Measurements from ENCODE around the gene MFSD2A.
"Not testable (repeated sequence)": the region's sequence is repeated elsewhere in the genome, so short reads cannot be mapped to it uniquely, and the experiment has no call there.

MFSD2A gene

DNA sequence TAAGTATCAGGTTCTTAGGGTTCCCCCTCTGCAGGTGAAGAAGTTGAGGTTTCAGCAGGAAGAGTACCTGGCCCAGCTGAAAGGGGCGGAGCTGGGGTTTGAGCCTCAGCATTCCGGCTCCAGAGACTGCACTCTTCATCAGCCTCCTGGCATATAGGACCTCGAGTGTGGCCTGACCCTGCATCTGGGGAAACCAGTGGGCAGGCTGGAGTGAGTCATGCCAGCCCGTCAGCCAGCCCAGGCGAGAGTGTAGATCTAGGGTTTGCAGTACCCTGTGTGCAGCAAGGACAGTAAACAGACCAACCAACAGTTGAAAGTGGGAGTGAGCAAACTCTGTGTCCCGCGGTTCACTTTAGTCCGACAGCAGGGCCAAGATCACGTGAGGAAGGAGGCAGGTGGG is 14.1 kb downstream of the MFSD2A start:
- no peak for DNase-seq (ENCODE audit: low spot score)

DNA sequence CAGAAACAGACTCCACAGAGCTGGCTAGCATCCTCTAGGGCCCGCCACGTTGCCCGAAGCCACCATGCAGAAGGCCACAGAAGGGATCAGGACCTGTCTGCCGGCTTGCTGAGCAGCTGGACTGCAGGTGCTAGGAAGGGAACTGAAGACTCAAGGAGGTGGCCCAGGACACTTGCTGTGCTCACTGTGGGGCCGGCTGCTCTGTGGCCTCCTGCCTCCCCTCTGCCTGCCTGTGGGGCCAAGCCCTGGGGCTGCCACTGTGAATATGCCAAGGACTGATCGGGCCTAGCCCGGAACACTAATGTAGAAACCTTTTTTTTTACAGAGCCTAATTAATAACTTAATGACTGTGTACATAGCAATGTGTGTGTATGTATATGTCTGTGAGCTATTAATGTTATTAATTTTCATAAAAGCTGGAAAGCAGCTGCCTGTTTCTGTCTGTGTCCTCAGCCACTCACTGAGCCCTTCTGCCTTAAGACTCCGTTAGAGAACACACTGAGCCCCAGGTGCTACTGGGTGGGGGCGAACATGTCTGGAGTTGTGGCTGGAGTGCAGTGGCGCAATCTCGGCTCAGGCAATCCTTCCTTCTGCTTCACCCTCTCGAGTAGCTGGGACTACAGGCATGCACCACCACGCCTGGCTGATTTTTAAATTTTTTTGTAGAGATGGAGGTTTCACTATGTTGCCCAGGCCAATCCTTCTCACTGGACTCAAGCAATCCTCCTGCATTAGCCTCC is 14.8 kb downstream of the MFSD2A start:
- no peak for DNase-seq (ENCODE audit: low spot score)

DNA sequence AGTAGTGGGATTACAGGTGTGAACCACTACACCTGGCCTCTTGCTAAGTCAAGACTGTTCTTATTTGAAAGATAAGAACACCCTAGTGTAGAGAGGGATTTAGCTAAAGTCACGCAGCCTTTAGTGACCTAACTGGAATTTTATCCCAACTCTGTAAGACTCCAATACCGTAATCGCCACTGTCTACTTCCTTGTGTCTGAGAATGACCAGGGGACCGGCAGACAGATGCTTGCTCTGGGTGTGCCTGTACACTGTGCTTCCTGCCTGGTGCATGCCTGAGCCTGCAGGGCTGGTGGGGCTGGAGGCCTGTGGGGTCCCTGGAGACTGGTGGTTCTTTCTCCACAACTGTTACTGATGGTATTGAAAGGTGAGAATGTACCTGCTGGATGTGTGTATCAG is 15.3 kb downstream of the MFSD2A start:
- no peak for DNase-seq (ENCODE audit: low spot score)

DNA sequence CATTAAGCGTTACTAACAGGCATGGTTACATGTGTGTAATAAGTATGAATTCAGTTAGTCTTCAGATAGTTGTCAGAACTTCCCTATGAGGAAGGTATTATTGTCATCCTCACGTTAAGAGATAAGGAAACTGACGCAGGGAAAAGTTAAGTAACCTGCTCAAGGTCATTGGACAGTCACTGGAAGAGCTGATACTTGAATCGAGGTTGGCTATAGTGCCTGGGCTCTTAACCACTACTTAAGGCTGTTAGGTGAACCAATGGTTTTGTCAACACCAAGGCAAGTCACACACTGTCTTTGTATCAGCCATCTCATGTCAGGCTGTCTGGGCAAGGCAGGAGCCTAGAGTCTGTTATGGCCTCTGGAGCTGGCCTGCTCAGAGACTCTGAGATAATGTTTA is 16.2 kb downstream of the MFSD2A start:
- DNase-seq (ENCODE audit: low spot score) = no peak

DNA sequence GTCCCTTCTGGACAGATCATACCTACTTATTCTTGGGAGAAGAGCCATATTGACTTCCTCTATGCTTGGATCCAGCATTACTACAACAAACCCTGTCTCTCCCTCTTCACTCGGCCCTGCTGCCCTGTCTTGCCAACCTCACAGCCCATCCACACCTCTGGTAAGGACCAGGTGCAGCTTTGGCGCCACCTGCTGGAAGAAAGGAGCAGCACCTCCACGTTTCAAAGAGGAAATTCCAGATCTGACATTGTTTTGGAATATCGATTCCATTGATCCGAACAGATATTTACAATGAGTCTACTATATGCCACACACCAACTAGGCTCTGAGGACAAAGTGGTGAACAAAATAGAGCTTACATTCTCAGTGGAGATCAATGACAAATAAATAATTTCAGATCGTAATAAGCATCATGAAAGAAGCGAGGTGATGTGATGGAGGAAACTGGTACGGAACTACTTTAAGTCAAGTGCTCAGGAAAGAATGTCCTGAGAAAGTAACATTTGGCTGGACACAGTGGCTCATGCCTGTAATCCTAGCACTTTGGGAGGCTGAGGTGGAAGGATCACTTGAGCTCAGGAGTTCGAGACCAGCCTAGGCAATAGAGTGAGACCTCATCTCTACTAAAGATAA is 18.7 kb downstream of the MFSD2A start:
- DNase-seq (ENCODE audit: low spot score) = peak; percentile 89

DNA sequence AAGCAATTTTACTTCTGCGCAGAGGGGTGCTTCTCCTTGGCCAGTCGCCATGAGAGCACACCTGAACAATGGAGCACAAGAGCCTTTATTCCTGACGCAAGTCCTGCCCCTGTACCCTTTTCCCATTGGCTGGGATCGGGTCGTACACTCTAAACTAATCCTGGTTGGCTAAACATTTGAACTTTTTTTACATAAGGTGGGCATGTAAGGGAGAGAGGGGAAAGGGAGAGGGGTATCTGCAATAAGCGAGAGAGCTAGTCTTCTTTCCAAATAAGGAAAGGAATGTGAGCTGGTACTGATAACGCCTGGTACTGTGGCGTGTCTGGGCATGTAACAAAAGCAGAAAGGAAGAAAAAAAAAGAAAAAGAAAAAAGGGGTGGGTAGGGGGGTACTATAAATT is 21.8 kb downstream of the MFSD2A start:
- no peak for DNase-seq (ENCODE audit: low spot score)

DNA sequence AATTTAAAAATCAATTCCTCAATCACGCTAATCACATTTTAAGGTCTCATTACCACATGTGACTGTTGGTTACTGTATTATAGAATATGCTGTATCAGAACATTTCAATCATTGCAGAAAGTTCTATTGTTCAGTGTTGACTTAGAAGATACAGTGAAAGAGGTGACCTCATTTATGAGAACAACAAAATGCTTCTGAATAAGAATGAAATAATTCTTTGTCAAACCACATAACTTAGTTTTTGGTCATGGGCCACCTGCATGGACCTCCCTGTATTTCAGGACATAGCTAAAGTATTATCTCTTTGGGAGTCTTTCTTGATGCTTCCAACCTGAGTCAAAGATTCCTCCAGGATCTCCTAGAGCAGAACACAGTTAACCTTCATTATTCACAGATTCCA is 22.3 kb downstream of the MFSD2A start:
- DNase-seq (ENCODE audit: low spot score) = no peak

DNA sequence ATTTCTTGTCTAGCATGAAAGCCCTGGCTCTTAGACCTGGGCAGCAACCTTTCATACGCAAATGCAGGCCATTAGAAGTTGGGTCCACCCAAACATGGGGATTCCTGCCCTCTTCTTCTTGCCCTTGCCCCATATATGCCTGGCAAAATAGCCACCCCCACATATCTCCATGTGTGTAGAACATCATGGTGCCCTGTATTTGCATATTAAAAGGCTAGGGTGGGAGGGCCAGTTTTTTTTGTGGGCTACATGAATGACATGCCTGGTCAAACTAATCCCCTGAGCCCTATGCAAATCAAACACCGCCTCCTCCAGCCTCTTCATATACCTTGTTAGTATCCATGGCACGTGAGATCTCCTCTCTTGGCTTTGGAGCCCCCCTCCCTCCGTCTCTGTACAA is 24.7 kb downstream of the MFSD2A start:
- DNase-seq (ENCODE audit: low spot score) = no peak

DNA sequence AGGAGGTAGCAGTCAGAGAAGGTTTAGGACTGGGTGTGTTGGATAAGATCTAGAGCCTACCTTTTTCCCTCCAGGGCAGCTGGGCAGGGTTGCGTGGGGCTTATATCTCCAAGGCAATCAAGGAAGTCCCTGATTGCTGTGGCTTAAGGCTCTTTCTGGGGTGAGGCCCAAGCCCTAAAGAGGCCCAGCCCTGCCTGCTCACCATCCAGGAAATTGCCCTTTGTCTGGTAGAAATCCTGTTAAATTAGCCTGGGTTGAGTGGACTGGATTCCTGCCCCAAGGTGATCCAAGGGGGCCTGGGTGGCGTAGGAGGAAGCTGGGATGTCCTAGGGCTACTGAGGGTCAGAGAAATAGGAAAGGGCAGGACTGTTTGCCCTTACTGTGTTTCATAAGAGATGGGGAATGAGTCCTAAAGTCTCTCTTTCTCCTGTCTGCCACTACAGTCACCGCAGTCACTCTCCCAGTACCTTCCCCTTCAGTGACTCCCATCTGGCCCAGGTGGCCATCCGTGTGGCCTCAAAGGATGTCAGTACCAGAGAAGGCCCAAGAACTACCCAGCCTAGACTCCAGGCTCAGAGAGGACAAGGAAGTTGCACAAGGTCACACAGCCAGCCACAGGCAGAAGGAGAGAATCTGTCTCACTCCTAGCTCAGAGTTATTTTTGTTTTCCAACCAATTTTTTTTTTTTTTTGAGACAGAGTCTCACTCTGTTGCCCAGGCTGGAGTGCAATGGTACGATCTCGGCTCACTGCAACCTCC is 25.8 kb downstream of the MFSD2A start:
- no peak for DNase-seq (ENCODE audit: low spot score)

DNA sequence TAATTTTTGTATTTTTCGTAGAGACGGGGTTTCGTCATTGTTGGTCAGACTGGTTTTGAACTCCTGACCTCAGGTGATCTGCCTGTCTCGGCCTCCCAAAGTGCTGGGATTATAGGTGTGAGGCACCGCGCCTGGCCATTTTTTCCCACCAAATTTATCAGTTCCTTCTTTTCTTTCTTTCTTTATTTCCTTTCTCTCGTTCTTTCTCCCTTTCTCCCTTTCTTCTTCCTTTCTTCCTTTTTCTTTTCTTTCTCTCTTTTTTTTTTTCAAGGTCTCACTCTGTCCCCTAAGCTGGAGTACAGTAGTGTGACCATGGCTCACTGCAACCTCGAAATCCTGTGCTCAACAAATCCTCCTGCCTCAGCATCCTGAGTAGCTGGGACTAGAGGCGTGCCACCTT is 26.4 kb downstream of the MFSD2A start:
- no peak for DNase-seq (ENCODE audit: low spot score)

DNA sequence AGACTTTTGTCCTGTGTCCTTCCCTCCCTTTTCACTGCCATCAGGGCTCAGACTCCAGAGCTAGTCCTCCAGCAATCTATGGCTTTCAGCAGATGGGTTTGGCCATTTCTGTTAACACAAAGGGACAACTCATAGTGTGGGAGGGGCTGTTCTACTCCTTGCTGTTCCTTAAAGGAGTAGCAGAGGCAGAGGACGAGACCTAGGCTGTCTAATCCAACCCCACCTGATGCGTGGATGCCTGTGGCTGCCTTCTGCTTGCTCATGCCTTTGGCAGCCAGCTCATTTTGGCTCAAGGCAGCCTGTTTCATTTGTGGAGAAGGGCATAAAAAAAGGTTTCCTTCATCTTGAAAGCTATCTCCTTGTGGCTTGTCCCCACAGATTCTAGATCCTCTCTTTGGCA is 27.0 kb downstream of the MFSD2A start:
- DNase-seq (ENCODE audit: low spot score) = peak; percentile 30

DNA sequence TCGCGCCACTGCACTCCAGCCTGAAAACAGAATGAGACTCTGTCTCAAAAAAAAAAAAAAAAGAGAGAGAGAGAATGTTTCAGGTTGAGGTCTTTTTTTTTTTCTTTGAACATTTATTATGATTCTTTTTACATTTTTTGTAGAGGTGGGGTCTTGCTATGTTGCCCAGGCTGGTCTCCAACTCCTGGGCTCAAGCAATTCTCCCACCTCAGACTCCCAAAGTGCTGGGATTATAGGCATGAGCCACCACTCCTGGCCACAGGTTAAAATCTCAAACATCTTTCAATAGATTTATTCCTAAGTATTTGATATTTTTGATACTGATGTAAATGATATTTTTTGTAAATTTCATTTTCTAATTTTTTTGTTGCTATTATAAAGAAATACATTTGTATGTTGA is 29.5 kb downstream of the MFSD2A start:
- DNase-seq (ENCODE audit: low spot score) = not testable (repeated sequence)

DNA sequence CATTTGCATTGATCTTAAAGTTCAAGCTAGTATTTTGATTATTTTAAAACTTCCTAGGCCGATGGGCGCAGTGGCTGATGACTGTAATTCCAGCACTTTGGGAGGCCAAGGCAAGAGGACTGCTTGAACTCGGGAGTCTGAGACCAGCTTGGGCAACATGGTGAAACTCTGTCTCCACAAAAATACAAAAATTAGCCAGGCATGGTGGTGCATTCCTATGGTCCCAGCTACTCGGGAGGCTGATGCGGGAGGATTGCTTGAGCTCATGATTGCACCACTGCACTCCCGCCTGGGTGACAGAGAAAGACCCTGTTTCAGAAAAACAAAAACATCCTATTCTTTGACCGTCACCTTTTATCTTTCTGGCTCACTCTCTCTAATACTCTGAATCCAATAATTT is 30.0 kb downstream of the MFSD2A start:
- DNase-seq (ENCODE audit: low spot score) = no peak

DNA sequence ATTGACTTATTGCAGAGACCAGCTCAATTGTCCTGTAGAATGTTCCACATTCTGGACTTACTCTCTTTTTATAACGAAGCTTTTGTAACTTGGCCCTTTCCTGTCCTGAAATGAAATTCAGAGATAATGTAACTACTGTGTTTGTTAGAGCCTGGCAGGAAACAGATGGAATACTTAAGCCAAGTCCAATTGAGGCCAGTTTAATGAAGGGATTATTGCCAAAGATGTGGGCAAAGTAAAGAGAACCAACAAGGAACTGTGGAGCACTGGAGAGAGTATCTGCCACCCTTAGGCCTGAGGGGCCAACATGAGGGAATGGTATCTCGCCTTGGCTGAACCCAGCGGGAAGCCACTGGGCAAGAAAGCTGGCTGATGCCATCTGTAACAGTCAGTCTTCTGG is 32.9 kb downstream of the MFSD2A start:
- no peak for DNase-seq (ENCODE audit: low spot score)

DNA sequence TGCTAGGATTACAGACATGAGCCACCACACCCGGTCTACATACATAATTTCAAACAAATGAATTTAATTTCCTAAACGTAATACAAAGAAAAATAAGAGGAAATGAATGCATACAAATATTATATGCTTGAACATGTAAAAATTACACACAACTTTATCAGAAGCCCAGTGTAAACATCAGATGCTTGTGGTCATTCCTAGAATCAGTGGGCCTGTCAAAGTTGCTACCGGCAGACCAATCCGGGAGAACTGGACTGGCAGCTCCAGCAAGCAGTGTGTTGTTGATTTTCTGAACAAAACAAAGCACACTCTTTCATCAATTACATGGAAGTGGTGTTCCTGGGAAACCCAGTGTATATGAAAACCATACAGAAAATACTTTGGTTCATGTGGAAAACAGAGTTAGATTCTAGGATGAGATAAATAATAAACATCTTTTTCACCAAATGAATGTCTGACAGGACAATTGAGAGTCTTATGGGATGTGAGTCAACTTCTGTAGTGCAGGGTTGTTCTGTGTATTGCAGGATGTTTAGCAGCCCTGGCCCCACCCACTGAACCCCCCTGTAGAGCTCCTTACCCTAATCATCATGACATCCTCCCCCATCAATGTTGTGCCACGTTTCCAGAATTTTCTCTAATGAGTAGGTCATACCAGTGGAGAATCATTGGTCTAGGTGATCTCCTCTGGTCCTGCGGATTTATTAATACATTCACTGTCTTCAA is 33.8 kb downstream of the MFSD2A start:
- DNase-seq (ENCODE audit: low spot score) = no peak

DNA sequence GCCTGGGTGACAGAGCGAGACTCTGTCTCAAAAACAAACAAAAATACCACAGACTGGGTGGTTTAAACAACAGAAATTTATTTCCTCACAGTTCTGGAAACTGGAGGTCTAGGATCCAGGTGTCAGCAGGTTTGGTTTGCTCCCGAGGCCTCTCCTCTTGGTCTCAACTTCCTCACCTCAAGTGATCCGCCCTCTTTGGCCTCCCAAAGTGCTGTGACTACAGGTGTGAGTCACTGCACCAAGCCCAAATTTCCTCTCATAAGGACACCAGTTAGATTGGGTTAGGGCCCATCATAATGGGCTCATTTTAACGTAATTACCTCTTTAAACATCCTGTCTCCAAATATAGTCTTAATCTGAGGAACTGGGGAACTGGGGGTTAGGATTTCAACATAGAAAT is 35.5 kb downstream of the MFSD2A start:
- no peak for DNase-seq (ENCODE audit: low spot score)

DNA sequence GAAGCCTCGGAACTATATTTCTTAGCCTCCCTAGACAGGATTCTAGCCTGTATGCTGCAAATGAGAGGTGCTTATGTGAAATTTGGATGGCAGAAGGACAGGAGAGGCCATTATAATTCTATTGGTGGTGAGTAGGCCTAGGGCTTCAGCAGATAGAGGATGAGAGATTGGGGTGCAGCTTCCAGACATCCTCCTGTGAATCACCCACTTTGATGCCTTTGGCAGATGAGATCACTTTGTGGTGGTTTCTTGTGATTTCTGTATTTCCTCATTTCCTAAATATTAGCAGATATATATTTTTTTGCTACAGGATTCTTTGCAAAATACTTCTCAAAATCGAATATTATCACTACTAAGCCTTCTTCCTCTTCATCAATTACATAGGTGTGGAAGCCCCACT is 37.3 kb downstream of the MFSD2A start:
- no peak for DNase-seq (ENCODE audit: low spot score)

DNA sequence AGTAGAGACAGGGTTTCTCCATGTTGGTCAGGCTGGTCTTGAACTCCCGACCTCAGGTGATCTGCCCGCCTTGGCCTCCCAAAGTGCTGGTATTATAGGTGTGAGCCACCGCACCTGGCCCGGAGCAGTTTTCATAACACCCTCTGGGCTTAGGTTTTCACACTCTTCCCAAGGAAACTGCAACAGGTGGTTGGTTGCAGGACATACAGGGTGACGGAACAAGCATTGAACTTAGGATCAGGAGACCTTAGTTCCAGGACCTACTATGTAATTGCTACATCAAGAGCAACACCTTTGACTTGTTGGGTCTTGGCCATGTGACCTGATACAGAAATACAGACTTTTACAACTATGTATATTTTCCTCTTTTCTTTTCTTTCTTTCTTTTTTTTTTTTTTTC is 37.9 kb downstream of the MFSD2A start:
- DNase-seq (ENCODE audit: low spot score) = no peak

DNA sequence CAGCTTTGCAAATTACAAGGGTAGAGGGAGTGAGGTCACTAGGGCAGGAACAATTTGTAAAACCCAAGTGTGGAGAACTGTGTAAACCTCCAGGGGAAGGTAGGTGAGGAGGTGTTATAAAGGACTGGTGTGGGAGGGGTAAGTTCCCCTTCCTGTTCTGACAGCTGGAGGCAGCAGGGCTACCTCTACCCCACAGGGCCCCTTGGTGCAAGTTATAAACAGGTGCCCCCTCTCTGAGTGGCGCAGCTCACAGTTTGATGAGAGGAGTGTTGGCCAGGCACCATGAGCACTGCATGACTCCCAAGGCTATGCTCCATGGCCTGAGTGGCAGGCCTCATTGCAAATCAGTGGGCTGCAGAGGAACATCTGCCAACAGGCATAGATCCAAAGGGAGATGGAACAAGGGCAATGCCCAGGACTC is 41.0 kb downstream of the MFSD2A start:
- no peak for DNase-seq (ENCODE audit: low spot score)

DNA sequence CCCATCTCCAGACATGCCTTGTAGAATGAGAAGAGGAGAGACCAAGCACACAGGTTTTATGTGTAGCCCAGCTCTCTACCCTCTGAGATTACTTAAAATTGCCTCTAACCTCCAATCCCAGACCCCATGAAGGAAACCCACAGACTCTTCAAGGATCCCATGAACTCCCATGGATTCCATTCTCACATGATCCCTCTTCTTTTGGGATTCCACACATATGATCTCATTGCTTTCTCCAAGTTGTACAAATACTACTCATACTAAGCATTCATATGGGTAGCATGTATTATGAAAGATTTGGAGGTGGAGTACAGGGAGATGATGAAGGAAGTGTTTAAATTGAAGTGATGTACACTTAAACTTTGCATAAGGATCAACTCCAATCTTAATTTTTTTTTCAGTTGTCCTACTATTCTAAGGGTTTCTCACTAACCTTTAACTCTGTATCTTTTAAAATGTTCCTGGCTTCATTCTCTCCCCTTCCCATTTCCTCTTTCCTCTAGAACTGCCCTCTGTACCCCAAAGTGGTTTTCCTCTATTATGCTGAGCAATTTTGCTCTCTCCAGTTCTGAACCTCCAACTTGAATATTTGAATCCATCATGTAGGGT is 41.6 kb downstream of the MFSD2A start:
- DNase-seq (ENCODE audit: low spot score) = no peak

DNA sequence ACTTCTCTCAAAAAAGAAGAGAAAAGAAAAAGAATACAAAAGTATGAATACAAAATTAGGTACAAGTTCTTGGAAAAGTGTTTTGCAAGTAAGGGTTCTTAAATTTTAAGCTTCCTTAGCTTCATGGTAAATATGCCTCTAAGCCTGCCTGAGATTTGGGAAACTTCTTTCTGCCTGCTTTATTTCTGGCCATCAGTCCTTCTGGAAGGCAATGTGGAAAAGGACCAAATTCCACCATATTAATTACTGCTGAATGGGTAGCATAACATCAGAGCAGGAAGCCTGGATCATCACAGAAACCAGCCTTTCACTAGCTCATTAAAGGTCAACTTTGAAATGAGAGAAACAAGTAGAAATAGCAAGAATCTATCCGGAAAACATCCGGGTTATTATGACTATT is 46.5 kb downstream of the MFSD2A start:
- no peak for DNase-seq (ENCODE audit: low spot score)
